Mesodermal cell (in vitro differentiated cells): Measurements from ENCODE around the gene ETHE1.

ENCODE experiments used
- H3K27ac ChIP-seq: 2 replicates; pipeline ENCODE4 v1.7.0; 2013; ENCODE audit warnings: mild to moderate bottlenecking, low read depth, low read length, moderate library complexity; ENCODE audit not compliant: severe bottlenecking
- H3K36me3 ChIP-seq: 2 replicates; pipeline ENCODE4 v1.7.1; 2013; ENCODE audit warnings: mild to moderate bottlenecking, low read length, moderate library complexity; ENCODE audit not compliant: control insufficient read depth, insufficient read depth
- H3K4me1 ChIP-seq: one replicate; pipeline ENCODE4 v1.7.1; 2013; ENCODE audit warnings: mild to moderate bottlenecking, low read length; ENCODE audit not compliant: insufficient read depth, control insufficient read depth, poor library complexity, severe bottlenecking
- H3K4me3 ChIP-seq: 2 replicates; pipeline ENCODE4 v1.7.0; 2013; ENCODE audit warnings: low read length, control low read depth, mild to moderate bottlenecking; ENCODE audit not compliant: insufficient read depth, poor library complexity, severe bottlenecking; ENCODE audit errors: extremely low read depth
- H3K9me3 ChIP-seq: 2 replicates; pipeline ENCODE4 v1.7.1; 2013; ENCODE audit warnings: mild to moderate bottlenecking, low read length, moderate library complexity; ENCODE audit not compliant: control insufficient read depth
- WGBS, 2 experiments: methylation state at CpG; one replicate each; pipeline ENCODE4 v1.1.5; 2013; ENCODE audit warnings: missing lambda C conversion rate in 2 of 2; ENCODE audit not compliant: insufficient coverage in 2 of 2; 5-methylcytosine and 5-hydroxymethylcytosine counted together

Gene ETHE1

DNA sequence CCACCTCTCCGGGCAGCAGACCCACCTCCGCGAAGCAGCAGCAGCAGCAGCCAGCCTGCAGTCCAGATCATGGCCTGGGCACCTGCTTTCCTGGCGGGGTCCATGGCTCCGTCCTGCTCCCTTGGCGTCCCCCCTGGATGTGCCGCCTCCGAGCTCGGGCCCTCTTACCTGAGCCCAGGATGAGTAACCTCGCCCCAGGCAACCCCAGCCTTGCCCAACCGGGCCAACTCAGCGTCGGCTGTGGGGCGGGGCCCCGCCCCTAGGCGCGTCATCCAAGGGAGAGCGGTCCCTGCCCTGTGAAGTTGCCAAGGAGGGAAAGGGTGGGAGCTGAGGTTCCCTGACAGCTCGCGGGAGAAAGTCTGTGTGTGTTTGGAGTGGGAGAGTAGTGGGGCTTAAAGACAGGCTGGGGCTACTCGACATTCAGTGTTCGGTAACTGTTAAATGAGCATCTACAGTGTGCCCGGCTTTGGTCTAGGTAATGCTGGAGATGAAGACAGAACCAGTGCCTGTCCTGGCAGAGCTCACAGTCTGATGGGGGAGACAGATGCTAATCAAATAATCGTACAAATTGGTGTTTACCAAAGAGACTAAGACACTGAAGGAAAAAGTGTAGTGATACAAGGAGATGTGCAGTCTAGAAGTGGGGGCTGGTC lies 61.4 kb downstream of the ETHE1 start, which contains the start of gene LYPD3:
TSS of gene LYPD3 (minus strand) at position 141 of the 653 bp plus-strand sequence. CDS start at position 104, 37 bp downstream.
- 47 to 59% methylated on average over 22 to 23 of the region's 24 CpGs for WGBS, 2 experiments
- Histone ChIP-seq H3K9me3 (no peaks in the 10 kb centered on the region), H3K4me1 (peaks cover 7% of the 10 kb centered on the region), H3K27ac (no peak within 1 kb of the TSS), H3K4me3 (peak within 1 kb of the TSS; percentile 56), H3K36me3 (no peaks in the 10 kb centered on the region)

DNA sequence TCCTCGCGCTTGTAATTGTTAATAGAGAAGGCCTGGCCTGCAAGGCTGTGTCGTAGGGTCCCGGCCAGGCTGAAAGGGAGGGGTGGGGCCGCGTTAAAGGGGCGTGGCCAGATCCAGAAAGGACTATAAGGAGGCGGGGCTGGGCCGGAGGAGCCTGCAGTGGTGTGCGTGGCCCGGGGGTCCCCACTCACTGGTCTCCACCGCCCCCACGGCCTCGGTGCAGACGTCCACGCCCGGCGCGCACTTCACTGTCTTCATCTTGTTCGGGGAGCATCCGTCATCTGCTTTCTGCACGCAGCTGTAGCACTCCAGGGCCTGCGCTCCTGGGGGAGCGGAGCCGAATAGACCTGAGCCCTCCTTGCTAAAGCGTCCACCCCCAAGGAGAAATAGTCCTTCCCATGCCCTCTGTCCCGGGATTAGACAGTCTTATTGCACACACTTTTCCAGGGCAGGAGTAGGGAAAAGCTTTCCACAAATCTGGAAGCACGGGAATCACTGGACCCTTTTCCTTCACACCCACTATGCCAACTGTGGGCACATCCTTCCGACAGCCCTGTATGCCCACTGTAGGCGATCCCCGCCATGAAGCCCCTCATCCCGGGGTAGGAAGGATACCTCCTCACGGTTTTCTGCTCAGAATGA lies 62.7 kb downstream of the ETHE1 start:
- Histone ChIP-seq H3K4me3 (peak overlapping the region; percentile 56), H3K27ac (peak overlapping the region; percentile 81), H3K9me3 (no peaks in the 10 kb centered on the region), H3K36me3 (no peaks in the 10 kb centered on the region), H3K4me1 (peaks cover 4% of the 10 kb centered on the region)
- 13 to 28% methylated on average over 20 to 23 of the region's 33 CpGs for WGBS, 2 experiments

DNA sequence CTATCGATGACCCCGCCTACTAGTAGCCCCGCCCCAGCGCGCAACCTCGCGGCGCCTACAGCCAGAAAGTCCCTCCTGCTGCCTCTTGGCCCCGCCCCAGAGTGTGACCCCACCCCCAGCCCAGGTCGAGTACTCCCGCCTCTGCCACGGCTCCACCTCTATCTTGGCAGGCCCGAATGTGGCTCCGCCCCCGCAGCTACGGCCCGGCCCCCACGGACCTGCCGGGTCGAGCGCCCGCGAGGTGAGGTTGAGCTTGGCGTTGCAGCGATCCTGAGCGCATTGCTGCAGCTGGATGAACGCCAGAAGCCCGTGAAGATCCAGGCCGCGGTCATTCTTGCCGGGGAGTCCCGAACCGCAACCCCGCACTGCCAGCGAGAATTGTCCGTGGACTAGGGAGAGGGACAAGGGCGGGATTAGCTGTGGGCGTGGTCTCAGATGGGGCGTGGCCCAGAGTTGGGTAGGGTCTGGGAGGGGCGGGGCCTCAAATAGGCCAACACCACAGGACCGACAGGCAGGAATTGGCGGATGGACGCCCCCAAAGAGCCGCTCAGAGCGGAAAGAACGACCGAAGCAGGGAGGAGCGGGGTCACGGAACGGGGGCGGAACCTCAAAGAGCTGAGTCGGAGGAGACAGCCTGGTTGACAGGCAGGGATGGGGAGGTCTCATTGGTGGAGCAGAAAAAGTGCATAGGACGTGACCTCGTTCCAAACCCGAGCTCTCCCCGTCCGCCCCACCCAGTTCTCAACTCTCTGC lies 63.4 kb downstream of the ETHE1 start:
- Histone ChIP-seq H3K4me1 (peaks cover 4% of the 10 kb centered on the region), H3K4me3 (peak overlapping the region; percentile 56), H3K36me3 (no peaks in the 10 kb centered on the region), H3K9me3 (no peaks in the 10 kb centered on the region), H3K27ac (peak overlapping the region; percentile 81)
- 0% methylated on average over 39 to 41 of the region's 57 CpGs for WGBS, 2 experiments

DNA sequence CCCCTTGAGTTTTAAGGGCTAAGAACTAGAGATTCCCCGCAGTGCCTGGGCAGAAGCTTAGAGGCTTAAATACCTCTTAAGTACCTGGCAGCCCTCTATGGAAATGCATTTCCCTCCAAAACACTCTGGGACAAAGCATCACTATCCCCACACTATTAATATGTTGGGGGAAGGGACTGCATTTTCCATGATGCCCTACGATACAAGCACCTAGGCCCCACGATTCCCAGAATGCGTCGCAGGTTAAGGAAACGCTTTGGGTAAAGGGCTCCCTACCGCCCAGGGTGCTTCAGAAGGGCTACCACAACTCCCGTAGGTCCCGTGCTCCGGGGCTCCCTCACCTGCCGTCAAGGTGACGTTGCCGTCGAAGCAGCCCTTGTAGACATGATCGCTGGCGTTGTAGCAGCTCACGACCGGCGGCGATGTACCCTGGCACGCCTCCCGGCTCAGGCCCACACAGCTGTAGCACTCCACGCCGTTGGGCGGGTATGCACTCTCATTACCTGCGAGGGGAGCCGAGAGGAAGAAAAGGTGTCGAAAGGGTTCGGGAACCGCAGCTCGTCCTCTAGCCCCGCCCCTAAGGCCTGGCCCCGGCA lies 64.1 kb downstream of the ETHE1 start:
- no peaks in the 10 kb centered on the region for H3K36me3 ChIP-seq
- H3K4me3 ChIP-seq, result peak overlapping the region; percentile 56
- 11 to 12% methylated on average over 21 to 26 of the region's 33 CpGs for WGBS, 2 experiments
- no peaks in the 10 kb centered on the region for H3K9me3 ChIP-seq
- no peak overlapping the region for H3K27ac ChIP-seq
- peaks cover 4% of the 10 kb centered on the region for H3K4me1 ChIP-seq

DNA sequence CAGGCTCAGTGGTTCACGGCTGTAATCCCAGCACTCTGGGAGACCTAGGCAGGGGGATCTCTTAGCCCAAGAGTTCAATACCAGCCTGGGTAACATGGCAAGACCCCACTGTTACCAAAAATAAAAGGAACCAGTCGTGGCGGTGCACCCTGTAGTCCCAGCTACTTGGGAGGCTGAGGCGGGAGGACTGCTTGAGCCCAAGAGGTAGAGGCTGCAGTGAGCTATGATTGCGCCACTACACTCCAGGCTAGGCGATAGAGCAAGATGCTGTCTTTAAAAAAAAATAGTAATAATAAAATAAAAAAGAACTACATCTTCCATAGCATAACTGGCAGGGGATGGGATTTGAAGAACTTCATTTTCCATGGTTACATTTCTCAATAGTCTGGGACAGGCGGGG lies 64.6 kb downstream of the ETHE1 start:
- 83 to 94% methylated on average over 3 to 5 of the region's 7 CpGs for WGBS, 2 experiments
- Histone ChIP-seq H3K4me1 (peaks cover 4% of the 10 kb centered on the region), H3K9me3 (no peaks in the 10 kb centered on the region), H3K27ac (no peak overlapping the region), H3K36me3 (no peaks in the 10 kb centered on the region), H3K4me3 (peak overlapping the region; percentile 56)

DNA sequence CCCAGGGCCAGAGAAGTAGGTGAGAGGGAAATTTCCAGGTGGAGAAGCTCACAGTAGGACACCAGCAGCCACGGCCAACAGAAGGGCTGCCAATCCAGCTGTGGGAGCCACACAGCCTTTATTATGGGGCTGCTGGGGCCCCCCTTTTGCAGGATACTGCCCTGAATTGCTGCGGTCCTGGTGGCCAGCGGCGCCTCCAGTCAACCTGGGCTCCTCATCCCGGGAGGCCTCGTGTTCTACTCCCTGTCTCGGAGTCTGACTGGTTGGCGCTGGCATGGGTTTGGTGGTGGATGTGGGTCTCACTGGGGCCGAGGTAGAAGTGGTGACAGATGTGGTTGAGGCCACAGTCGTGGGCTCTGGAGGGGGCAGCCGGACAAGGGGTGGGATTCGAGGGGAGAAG lies 65.7 kb downstream of the ETHE1 start:
- H3K4me3 ChIP-seq, result no peak overlapping the region
- WGBS, 2 experiments, result 92 to 95% methylated on average over 8 to 10 of the region's 12 CpGs
- H3K27ac ChIP-seq, result no peak overlapping the region
- no peaks in the 10 kb centered on the region for H3K9me3 ChIP-seq
- peaks cover 4% of the 10 kb centered on the region for H3K4me1 ChIP-seq
- H3K36me3 ChIP-seq, result no peaks in the 10 kb centered on the region

DNA sequence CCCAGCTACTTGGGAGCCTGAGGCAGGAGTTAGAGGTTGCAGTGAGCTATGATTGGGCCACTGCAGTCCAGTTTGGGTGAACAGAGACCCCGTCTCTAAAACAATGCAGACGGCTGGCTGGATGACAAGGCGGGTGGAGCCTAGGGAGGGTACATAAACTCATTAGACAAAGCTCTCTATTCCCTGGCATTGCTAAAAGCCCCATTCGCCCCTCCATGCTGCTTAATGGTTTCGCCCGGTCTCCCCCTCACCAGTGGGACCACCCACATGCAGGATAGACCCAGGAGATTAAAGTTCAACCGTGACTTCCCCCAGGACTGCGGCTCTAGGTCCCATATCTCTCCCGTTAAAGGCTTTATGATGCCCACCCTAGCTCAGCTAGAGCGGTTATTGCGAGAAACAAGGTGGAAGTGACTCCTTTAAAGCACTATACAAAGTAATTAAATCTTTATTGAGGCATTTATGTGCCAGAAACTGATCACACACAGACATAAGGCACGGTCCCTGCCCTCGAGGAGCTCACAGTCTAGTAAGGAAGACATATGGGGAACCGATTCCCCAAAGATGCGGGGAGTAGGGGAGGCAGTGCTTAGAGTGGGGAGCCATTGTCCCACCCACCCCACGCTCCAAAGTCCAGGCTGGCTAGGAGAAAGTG lies 66.5 kb downstream of the ETHE1 start:
- no peaks in the 10 kb centered on the region for H3K36me3 ChIP-seq
- H3K27ac ChIP-seq, result no peak overlapping the region
- no peaks in the 10 kb centered on the region for H3K9me3 ChIP-seq
- H3K4me1 ChIP-seq, result peaks cover 4% of the 10 kb centered on the region
- no peak overlapping the region for H3K4me3 ChIP-seq
- WGBS, 2 experiments, result 81 to 86% methylated on average over 6 to 12 of the region's 16 CpGs

DNA sequence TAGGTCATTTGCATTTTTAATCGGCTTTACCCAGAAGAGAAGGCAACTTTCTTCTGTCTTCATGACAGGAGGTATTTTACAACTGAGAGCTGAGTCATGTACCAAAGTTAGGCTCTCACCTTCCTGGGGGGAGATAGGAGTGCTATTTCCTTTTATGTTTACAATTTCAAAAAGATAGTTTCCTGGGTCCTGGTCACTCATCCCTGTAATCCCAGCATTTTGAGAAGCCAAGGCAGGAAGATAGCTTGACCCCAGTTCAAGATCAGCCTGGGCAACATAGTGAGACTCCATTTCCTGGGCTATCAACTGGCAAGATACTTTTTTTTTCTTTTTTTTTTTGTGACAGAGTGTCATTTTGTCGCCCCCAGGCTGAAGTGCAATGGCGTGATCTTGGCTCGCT lies 69.2 kb downstream of the ETHE1 start:
- no peaks in the 10 kb centered on the region for H3K36me3 ChIP-seq
- 67 to 81% methylated on average over 1 to 4 of the region's 4 CpGs for WGBS, 2 experiments

More for the DNA sequence above, 69.2 kb downstream of the ETHE1 start:
- H3K27ac ChIP-seq, result no peak overlapping the region
- no peak overlapping the region for H3K4me3 ChIP-seq
- H3K9me3 ChIP-seq, result peaks cover under 1% of the 10 kb centered on the region
- no peaks in the 10 kb centered on the region for H3K4me1 ChIP-seq
